GM23338 (cell line): Measurements from ENCODE around the gene UGT1A10. TPM values are rescaled to one million over a fixed set of nuclear protein-coding genes. Genes with fewer than 3 reads are reported as not detected.

Experiments used
- ATAC-seq: fragments of 200-7000 bp; cut with Tn5 transposase; 3 replicates; pipeline ENCODE4 v1.9.1; 2020
- DNase-seq: peaks from one replicate; pipeline ENCODE4 v3.0.0-alpha.2; 2015; ENCODE audit warnings: low spot score
- H2AFZ ChIP-seq: fragments of 200-600 bp; sonication (generic); 2 replicates; pipeline ENCODE4 v1.8.0; 2016; ENCODE audit warnings: antibody characterized with exemption, mild to moderate bottlenecking, moderate library complexity
- H3F3A ChIP-seq: fragments of 200-600 bp; sonication (generic); replicated peaks from 2 replicates; pipeline ENCODE4 v1.8.0; 2017; ENCODE audit warnings: antibody characterized with exemption, mixed run types, low read depth
- H3K27ac ChIP-seq: fragments of 200-600 bp; sonication (generic); 2 replicates; pipeline ENCODE4 v1.6.1; 2016; ENCODE audit warnings: low read depth
- H3K27me3 ChIP-seq: fragments of 200-600 bp; sonication (generic); 2 replicates; pipeline ENCODE4 v1.8.0; 2016; ENCODE audit warnings: mild to moderate bottlenecking, mixed run types, moderate library complexity; ENCODE audit not compliant: insufficient read depth
- H3K36me3 ChIP-seq: fragments of 200-600 bp; sonication (generic); 2 replicates; pipeline ENCODE4 v1.8.0; 2016; ENCODE audit warnings: mild to moderate bottlenecking; ENCODE audit not compliant: insufficient read depth
- H3K4me1 ChIP-seq: fragments of 200-600 bp; sonication (generic); 2 replicates; pipeline ENCODE4 v1.8.0; 2016; ENCODE audit warnings: mild to moderate bottlenecking, moderate library complexity; ENCODE audit not compliant: insufficient read depth
- H3K4me2 ChIP-seq: fragments of 200-600 bp; sonication (generic); 2 replicates; pipeline ENCODE4 v1.7.1; 2017; ENCODE audit warnings: mixed run types
- H3K4me3 ChIP-seq: fragments of 200-600 bp; sonication (generic); 2 replicates; pipeline ENCODE4 v1.6.1; 2016; ENCODE audit warnings: mixed run types
- H3K79me2 ChIP-seq: fragments of 200-600 bp; sonication (generic); replicated peaks from 2 replicates; pipeline ENCODE4 v1.8.0; 2017; ENCODE audit warnings: mild to moderate bottlenecking; ENCODE audit not compliant: insufficient read depth
- H3K9me2 ChIP-seq: fragments of 200-600 bp; sonication (generic); 2 replicates; pipeline ENCODE4 v1.8.0; 2017; ENCODE audit not compliant: insufficient read depth
- H4K20me1 ChIP-seq: fragments of 200-600 bp; sonication (generic); replicated peaks from 2 replicates; pipeline ENCODE4 v1.8.0; 2017; ENCODE audit warnings: mild to moderate bottlenecking; ENCODE audit not compliant: insufficient read depth
- H3K27ac Mint-ChIP-seq: 2 replicates; pipeline ENCODE4 v1.8.0; 2020; ENCODE audit warnings: inconsistent platforms, mild to moderate bottlenecking, moderate library complexity, mixed read lengths
- H3K27me3 Mint-ChIP-seq: 3 replicates; pipeline ENCODE4 v1.8.0; 2022; ENCODE audit warnings: low read depth, mild to moderate bottlenecking, moderate library complexity, mixed read lengths, inconsistent platforms; ENCODE audit not compliant: insufficient read depth, poor library complexity
- H3K36me3 Mint-ChIP-seq: 3 replicates; pipeline ENCODE4 v1.8.0; 2021; ENCODE audit warnings: low read depth, mild to moderate bottlenecking, inconsistent platforms, moderate library complexity, mixed read lengths
- H3K4me1 Mint-ChIP-seq: 3 replicates; pipeline ENCODE4 v1.8.0; 2020; ENCODE audit warnings: mild to moderate bottlenecking, inconsistent platforms, mixed read lengths
- H3K4me3 Mint-ChIP-seq: 3 replicates; pipeline ENCODE4 v1.8.0; 2021; ENCODE audit warnings: moderate library complexity, mild to moderate bottlenecking, inconsistent platforms, mixed read lengths
- H3K9me3 Mint-ChIP-seq: 3 replicates; pipeline ENCODE4 v1.8.0; 2020; ENCODE audit warnings: moderate library complexity, mild to moderate bottlenecking, inconsistent platforms, mixed read lengths
- CREB1 ChIP-seq: fragments of 250-450 bp; sonication (Bioruptor Pico); IDR thresholded peaks from 2 replicates; pipeline ENCODE4 v1.5.0; 2020; ENCODE audit warnings: low read depth, mild to moderate bottlenecking, moderate library complexity
- EZH2 ChIP-seq: fragments of 200-600 bp; sonication (generic); IDR thresholded peaks from one replicate; pipeline ENCODE4 v1.8.0; 2017; ENCODE audit warnings: antibody characterized with exemption, mild to moderate bottlenecking, low read depth; ENCODE audit not compliant: unreplicated experiment
- EZH2phosphoT487 ChIP-seq: fragments of 200-600 bp; sonication (generic); IDR thresholded peaks from one replicate; pipeline ENCODE4 v1.8.1; 2018; ENCODE audit warnings: antibody characterized with exemption; ENCODE audit not compliant: unreplicated experiment
- JUNB ChIP-seq: IDR thresholded peaks from one replicate; pipeline ENCODE4 v1.6.1; 2016; ENCODE audit warnings: antibody characterized with exemption; ENCODE audit not compliant: unreplicated experiment
- NANOG ChIP-seq: IDR thresholded peaks from 2 replicates; pipeline ENCODE4 v1.6.1; 2016; ENCODE audit warnings: antibody characterized with exemption, borderline replicate concordance
- POLR2AphosphoS5 ChIP-seq: IDR thresholded peaks from 2 replicates; pipeline ENCODE4 v1.6.1; 2016; ENCODE audit warnings: antibody characterized with exemption, low read depth
- STAT1 ChIP-seq: IDR thresholded peaks from one replicate; pipeline ENCODE4 v1.6.1; 2016; ENCODE audit warnings: antibody characterized with exemption; ENCODE audit not compliant: unreplicated experiment
- ZNF114 ChIP-seq: fragments of 250-450 bp; sonication (Bioruptor Pico); IDR thresholded peaks from 2 replicates; pipeline ENCODE4 v1.5.0; 2020; ENCODE audit warnings: mild to moderate bottlenecking, moderate library complexity
- ZNF331 ChIP-seq: fragments of 250-450 bp; sonication (Bioruptor Pico); IDR thresholded peaks from 2 replicates; pipeline ENCODE4 v1.5.0; 2020; ENCODE audit warnings: low read depth, mild to moderate bottlenecking, moderate library complexity
- ZNF462 ChIP-seq: fragments of 250-450 bp; sonication (Bioruptor Pico); IDR thresholded peaks from 2 replicates; pipeline ENCODE4 v1.5.0; 2020; ENCODE audit warnings: mild to moderate bottlenecking, moderate library complexity
- polyA plus RNA-seq: library from polyadenylated mRNA; unstranded; fragments of >200 nt; fragmentation: Nextera tagmentation; extraction: Ambion mirVana; gene quantifications from 2 replicates; pipeline ENCODE4 v1.2.1, GENCODE V29; 2016
- total RNA-seq: library from RNA; depleted of rRNA; stranded (reverse); fragments of >200 nt; shearing (Covaris generic); gene quantifications from 2 replicates; pipeline ENCODE4 v1.2.3, GENCODE V29; 2014
- TF ChIP-seq, protein P1 (sequence below): IDR thresholded peaks from 2 replicates; pipeline ENCODE4 v1.6.1; 2016; ENCODE audit warnings: antibody characterized with exemption
- TF ChIP-seq, protein P2 (sequence below): IDR thresholded peaks from one replicate; pipeline ENCODE4 v1.6.1; 2018; ENCODE audit warnings: antibody characterized with exemption; ENCODE audit not compliant: unreplicated experiment
- TF ChIP-seq, protein P3 (sequence below), 2 experiments: fragments of 200-600 bp in 1 of 2; sonication (generic) in 1 of 2; conservative IDR thresholded peaks; 2 replicates each; pipeline versions ENCODE4 v1.5.1 to v1.6.1; 2016 to 2017; ENCODE audit warnings: antibody characterized with exemption in 2 of 2, low read depth in 2 of 2, mild to moderate bottlenecking in 2 of 2, moderate library complexity in 1 of 2

UGT1A10 gene
- total and polyA plus RNA-seq, 2 experiments from 2014 or later: not detected

GRCh38 chr2:233718552-233718951 is 82.3 kb downstream of the UGT1A10 start, which contains the start of gene UGT1A4:
UGT1A4 (plus strand) TSS chr2:233718736; CDS start chr2:233718821, 85 bp downstream.
- no peak for ATAC-seq
- peaks cover 7% of the 10 kb centered on the region for H3K27me3 Mint-ChIP-seq
- peaks cover 3% of the 10 kb centered on the region; the same call in 1 of the 3 replicates for H3K36me3 Mint-ChIP-seq

More at GRCh38 chr2:233718552-233718951, 82.3 kb downstream of the UGT1A10 start, which contains the start of gene UGT1A4:
- DNase-seq: no peak
- Mint-ChIP-seq H3K27ac (no peak within 1 kb of the TSS), H3K9me3 (peaks cover 18% of the 10 kb centered on the region), H3K4me1 (no peaks in the 10 kb centered on the region), H3K4me3 (no peak within 1 kb of the TSS)
- H3K9me2 ChIP-seq: no peaks in the 10 kb centered on the region
- no peak within 1 kb of the TSS for H3K4me2 ChIP-seq
- no peak within 1 kb of the TSS for H2AFZ ChIP-seq
- no peaks in the 10 kb centered on the region for H3F3A ChIP-seq
- H3K36me3 ChIP-seq: no peaks in the 10 kb centered on the region
- no peaks in the 10 kb centered on the region for H3K27me3 ChIP-seq
- no peaks in the 10 kb centered on the region for H3K79me2 ChIP-seq
- no peak within 1 kb of the TSS for H3K4me3 ChIP-seq
- no peak within 1 kb of the TSS for H3K27ac ChIP-seq
- H4K20me1 ChIP-seq: no peaks in the 10 kb centered on the region
- H3K4me1 ChIP-seq: no peaks in the 10 kb centered on the region
- TF ChIP-seq EZH2 (no peak), CREB1 (CRISPR knock-in tag) (no peak), NANOG (no peak), ZNF114 (no peak), POLR2AphosphoS5 (no peak), STAT1 (no peak), ZNF331 (CRISPR knock-in tag) (no peak), JUNB (no peak), ZNF462 (CRISPR knock-in tag) (no peak), EZH2phosphoT487 (no peak)
- TF ChIP-seq, protein P1, sequence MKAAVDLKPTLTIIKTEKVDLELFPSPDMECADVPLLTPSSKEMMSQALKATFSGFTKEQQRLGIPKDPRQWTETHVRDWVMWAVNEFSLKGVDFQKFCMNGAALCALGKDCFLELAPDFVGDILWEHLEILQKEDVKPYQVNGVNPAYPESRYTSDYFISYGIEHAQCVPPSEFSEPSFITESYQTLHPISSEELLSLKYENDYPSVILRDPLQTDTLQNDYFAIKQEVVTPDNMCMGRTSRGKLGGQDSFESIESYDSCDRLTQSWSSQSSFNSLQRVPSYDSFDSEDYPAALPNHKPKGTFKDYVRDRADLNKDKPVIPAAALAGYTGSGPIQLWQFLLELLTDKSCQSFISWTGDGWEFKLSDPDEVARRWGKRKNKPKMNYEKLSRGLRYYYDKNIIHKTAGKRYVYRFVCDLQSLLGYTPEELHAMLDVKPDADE: no peak
- TF ChIP-seq, protein P2, sequence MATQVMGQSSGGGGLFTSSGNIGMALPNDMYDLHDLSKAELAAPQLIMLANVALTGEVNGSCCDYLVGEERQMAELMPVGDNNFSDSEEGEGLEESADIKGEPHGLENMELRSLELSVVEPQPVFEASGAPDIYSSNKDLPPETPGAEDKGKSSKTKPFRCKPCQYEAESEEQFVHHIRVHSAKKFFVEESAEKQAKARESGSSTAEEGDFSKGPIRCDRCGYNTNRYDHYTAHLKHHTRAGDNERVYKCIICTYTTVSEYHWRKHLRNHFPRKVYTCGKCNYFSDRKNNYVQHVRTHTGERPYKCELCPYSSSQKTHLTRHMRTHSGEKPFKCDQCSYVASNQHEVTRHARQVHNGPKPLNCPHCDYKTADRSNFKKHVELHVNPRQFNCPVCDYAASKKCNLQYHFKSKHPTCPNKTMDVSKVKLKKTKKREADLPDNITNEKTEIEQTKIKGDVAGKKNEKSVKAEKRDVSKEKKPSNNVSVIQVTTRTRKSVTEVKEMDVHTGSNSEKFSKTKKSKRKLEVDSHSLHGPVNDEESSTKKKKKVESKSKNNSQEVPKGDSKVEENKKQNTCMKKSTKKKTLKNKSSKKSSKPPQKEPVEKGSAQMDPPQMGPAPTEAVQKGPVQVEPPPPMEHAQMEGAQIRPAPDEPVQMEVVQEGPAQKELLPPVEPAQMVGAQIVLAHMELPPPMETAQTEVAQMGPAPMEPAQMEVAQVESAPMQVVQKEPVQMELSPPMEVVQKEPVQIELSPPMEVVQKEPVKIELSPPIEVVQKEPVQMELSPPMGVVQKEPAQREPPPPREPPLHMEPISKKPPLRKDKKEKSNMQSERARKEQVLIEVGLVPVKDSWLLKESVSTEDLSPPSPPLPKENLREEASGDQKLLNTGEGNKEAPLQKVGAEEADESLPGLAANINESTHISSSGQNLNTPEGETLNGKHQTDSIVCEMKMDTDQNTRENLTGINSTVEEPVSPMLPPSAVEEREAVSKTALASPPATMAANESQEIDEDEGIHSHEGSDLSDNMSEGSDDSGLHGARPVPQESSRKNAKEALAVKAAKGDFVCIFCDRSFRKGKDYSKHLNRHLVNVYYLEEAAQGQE: no peak
- TF ChIP-seq, protein P3, sequence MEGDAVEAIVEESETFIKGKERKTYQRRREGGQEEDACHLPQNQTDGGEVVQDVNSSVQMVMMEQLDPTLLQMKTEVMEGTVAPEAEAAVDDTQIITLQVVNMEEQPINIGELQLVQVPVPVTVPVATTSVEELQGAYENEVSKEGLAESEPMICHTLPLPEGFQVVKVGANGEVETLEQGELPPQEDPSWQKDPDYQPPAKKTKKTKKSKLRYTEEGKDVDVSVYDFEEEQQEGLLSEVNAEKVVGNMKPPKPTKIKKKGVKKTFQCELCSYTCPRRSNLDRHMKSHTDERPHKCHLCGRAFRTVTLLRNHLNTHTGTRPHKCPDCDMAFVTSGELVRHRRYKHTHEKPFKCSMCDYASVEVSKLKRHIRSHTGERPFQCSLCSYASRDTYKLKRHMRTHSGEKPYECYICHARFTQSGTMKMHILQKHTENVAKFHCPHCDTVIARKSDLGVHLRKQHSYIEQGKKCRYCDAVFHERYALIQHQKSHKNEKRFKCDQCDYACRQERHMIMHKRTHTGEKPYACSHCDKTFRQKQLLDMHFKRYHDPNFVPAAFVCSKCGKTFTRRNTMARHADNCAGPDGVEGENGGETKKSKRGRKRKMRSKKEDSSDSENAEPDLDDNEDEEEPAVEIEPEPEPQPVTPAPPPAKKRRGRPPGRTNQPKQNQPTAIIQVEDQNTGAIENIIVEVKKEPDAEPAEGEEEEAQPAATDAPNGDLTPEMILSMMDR (conservative IDR thresholded peaks at IDR 0.05; ENCODE audit: low read depth in 2 of 2): no peak
